ENCODE results near the gene PXK.

DNA sequence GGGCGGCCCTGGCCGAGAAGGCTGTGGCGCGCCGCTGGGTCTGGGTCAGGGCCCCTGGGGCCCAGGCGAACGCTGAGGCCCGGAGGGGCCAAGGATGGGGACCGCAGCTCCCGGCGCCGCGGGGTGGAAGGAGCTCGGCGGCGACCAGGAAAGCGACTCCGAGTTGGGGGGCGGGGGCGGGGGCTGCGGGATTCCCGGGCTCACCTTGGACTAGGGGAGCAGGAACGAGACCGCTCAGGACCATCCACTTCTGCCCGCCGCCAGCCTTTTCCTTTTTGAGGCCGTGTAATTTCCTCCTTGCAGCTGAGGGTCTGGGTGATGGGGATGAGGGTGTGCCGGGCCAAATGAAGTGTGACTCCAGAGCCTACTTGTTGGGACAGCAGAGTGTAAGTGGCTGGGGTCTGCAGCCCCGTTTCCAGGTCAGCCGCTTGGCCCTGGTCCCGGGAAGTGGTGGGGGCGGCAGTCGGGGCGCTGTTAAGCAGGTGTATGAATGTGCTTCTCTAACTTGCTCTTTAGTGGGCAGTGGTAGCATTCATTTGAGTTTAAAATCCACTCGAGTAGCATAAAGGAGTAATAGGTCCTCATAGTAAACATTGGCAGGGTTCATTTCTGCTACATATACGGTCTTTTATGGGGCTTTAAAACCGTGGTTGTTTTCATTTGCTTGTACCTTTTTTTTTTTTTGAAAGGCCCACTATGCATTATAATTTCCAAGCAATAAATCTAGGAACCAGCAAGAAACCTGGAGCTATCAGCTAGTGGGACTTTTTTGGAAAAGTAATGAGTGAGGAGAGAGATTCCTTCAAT lies 717 bp downstream of the PXK start:
- TF ChIP-seq CTCF (IDR thresholded peaks at IDR 0.05; ENCODE audit: poor library complexity) = peak; percentile 38
- TF ChIP-seq EZH2 (IDR thresholded peaks at IDR 0.05; ENCODE audit: borderline replicate concordance) = no peak

All from hepatocyte (in vitro differentiated cells).